HepG2 (cell line): Measurements from ENCODE around the gene TSNAXIP1. TPM values are rescaled to one million over a fixed set of nuclear protein-coding genes. Genes with fewer than 3 reads are reported as not detected.

Source experiments
- ATAC-seq: fragments of 200-7000 bp; cut with Tn5 transposase; 3 replicates; pipeline ENCODE4 v1.9.1; 2020; ENCODE audit warnings: mild to moderate bottlenecking, moderate library complexity
- BruUV-seq: library from RNA; stranded (reverse); fragments of 400-500 nt; replicated peaks from 2 replicates; lab custom pipeline; 2021; lab: Mats Ljungman, UMichigan
- CTCF ChIA-PET: fragments of 300-600 bp; formaldehyde crosslinking; extraction: SDS; loops from one replicate; lab custom pipeline; 2021; ENCODE audit warnings: low total read pairs, inconsistent platforms, low intra/inter-chr PET ratio; lab: Yijun Ruan, JAX
- POLR2A ChIA-PET: fragments of 350-600 bp; sonication (Branson Sonifier 250); formaldehyde crosslinking; loops from one replicate; lab custom pipeline; 2020; ENCODE audit warnings: antibody characterized with exemption, inconsistent platforms; lab: Yijun Ruan, JAX
- DNase-seq: peaks from one replicate; pipeline ENCODE4 v3.0.0-alpha.2; 2015; ENCODE audit warnings: low spot score
- FAIRE-seq: peaks from 3 replicates; lab custom pipeline; 2011; peaks lifted over from hg19 to GRCh38; lab: Jason Lieb, UNC
- H2AFZ ChIP-seq: one replicate; pipeline ENCODE4 v1.6.1; 2011; ENCODE audit warnings: low read length, inconsistent platforms
- H3K27ac ChIP-seq: fragments of 300-600 bp; 3 replicates; pipeline ENCODE4 v1.8.0; 2011; ENCODE audit warnings: mixed run types, mild to moderate bottlenecking, mixed read lengths, low read length, inconsistent platforms; ENCODE audit not compliant: insufficient read depth; ENCODE audit errors: extremely low read length
- H3K27me3 ChIP-seq, 2 experiments: fragments of 200-600 bp in 1 of 2; 2 replicates in 1 of 2; 3 replicates in 1 of 2; pipeline versions ENCODE4 v1.6.0 to v1.8.0; 2011; ENCODE audit warnings: low read length in 2 of 2, mild to moderate bottlenecking in 2 of 2, moderate library complexity in 2 of 2, inconsistent platforms in 1 of 2; ENCODE audit not compliant: insufficient read depth in 2 of 2, control insufficient read depth in 1 of 2
- H3K36me3 ChIP-seq, 2 experiments: fragments of 200-600 bp in 1 of 2; replicated peaks in 1 of 2; 2 replicates in 1 of 2; 3 replicates in 1 of 2; pipeline versions ENCODE4 v1.5.1 to v1.8.0; 2011; ENCODE audit warnings: low read length in 2 of 2, inconsistent platforms in 1 of 2; ENCODE audit not compliant: insufficient read depth in 2 of 2, control insufficient read depth in 1 of 2
- H3K4me1 ChIP-seq: 2 replicates; pipeline ENCODE4 v1.5.1; 2012; ENCODE audit warnings: low read length, inconsistent platforms; ENCODE audit not compliant: insufficient read depth
- H3K4me2 ChIP-seq: 2 replicates; pipeline ENCODE4 v1.6.0; 2011; ENCODE audit warnings: low read depth, low read length, inconsistent platforms
- H3K4me3 ChIP-seq, 3 experiments: fragments of 200-600 bp in 1 of 3; sonication (generic), shearing (Covaris generic) in 1 of 3; replicated peaks in 1 of 3; 2 replicates each; pipeline ENCODE4 v1.5.1; 2011 to 2016; ENCODE audit warnings: low read length in 3 of 3, inconsistent platforms in 2 of 3, low read depth in 2 of 3, mild to moderate bottlenecking in 2 of 3, control low read depth in 1 of 3, mixed read lengths in 1 of 3; ENCODE audit not compliant: insufficient read depth in 1 of 3
- H3K79me2 ChIP-seq: one replicate; pipeline ENCODE4 v1.6.1; 2011; ENCODE audit warnings: low read length, inconsistent platforms; ENCODE audit not compliant: insufficient read depth
- H3K9ac ChIP-seq: 2 replicates; pipeline ENCODE4 v1.6.0; 2011; ENCODE audit warnings: mild to moderate bottlenecking, low read depth, low read length, inconsistent platforms; ENCODE audit not compliant: insufficient read depth
- H3K9me3 ChIP-seq: 2 replicates; pipeline ENCODE4 v1.5.1; 2012; ENCODE audit warnings: mild to moderate bottlenecking, low read length
- H4K20me1 ChIP-seq: 2 replicates; pipeline ENCODE4 v1.6.0; 2011; ENCODE audit warnings: inconsistent platforms, mild to moderate bottlenecking, low read length, moderate library complexity; ENCODE audit not compliant: insufficient read depth
- DNMT3B ChIP-seq: conservative IDR thresholded peaks from 2 replicates; pipeline ENCODE4 v1.6.1; 2016; ENCODE audit warnings: missing biosample characterization, control low read depth
- EEA1 ChIP-seq: sonication (generic); formaldehyde crosslinking; IDR thresholded peaks from 2 replicates; pipeline ENCODE4 v1.5.1; 2020; ENCODE audit warnings: mild to moderate bottlenecking, missing genetic modification reagents, borderline replicate concordance
- POLR2A ChIP-seq, 2 experiments: IDR thresholded peaks; 2 replicates each; pipeline ENCODE4 v1.6.1; 2011; ENCODE audit warnings: low read depth in 2 of 2, low read length in 2 of 2, mild to moderate bottlenecking in 1 of 2, moderate library complexity in 1 of 2; ENCODE audit not compliant: insufficient read depth in 1 of 2
- ZNF333 ChIP-seq: sonication (generic); formaldehyde crosslinking; IDR thresholded peaks from 2 replicates; pipeline ENCODE4 v1.4.0; 2020; ENCODE audit warnings: mild to moderate bottlenecking, missing genetic modification reagents, borderline replicate concordance
- ZNF33A ChIP-seq: sonication (generic); formaldehyde crosslinking; IDR thresholded peaks from 2 replicates; pipeline ENCODE4 v1.5.1; 2020; ENCODE audit warnings: missing genetic modification reagents, mild to moderate bottlenecking, moderate library complexity, borderline replicate concordance
- ZNF44 ChIP-seq: sonication (generic); formaldehyde crosslinking; IDR thresholded peaks from 2 replicates; pipeline ENCODE4 v1.5.1; 2020; ENCODE audit warnings: mild to moderate bottlenecking, missing genetic modification reagents
- ZNF619 ChIP-seq: sonication (generic); formaldehyde crosslinking; IDR thresholded peaks from 2 replicates; pipeline ENCODE4 v1.4.0; 2020; ENCODE audit warnings: mild to moderate bottlenecking, missing genetic modification reagents
- ZNF891 ChIP-seq: sonication (generic); formaldehyde crosslinking; IDR thresholded peaks from 2 replicates; pipeline ENCODE4 v1.5.0; 2020; ENCODE audit warnings: mild to moderate bottlenecking, missing genetic modification reagents
- WGBS: methylation state at CpG from one replicate; pipeline ENCODE4 v1.1.6; 2017; ENCODE audit warnings: low lambda C conversion rate; 5-methylcytosine and 5-hydroxymethylcytosine counted together
- in situ Hi-C: cut with HindIII; loops from 2 replicates; pipeline ENCODE4 v1.10.0; 2017; ENCODE audit warnings: low pct_unique_long_range_greater_than_20kb; ENCODE audit not compliant: extremely low pct_ligation_motif_present
- intact Hi-C: fragments of 100-400 bp; cut with micrococcal nuclease; formaldehyde crosslinking; loops from one replicate; pipeline ENCODE4 v1.10.0; 2022; ENCODE audit not compliant: unreplicated experiment
- polyA plus RNA-seq, 8 experiments: library from polyadenylated mRNA; depleted of rRNA in 3 of 8; stranded (reverse) in 7 of 8; unstranded in 1 of 8; fragments of >200 nt; fragmentation: Illumina TruSeq in 4 of 8; extraction: Trizol in 4 of 8; gene quantifications; 2 replicates each; pipeline versions ENCODE4 v1.2.1 to v1.2.3, GENCODE V29; 2011 to 2016; ENCODE audit warnings: low read depth in 4 of 8, missing spikeins in 1 of 8, mixed read lengths in 1 of 8; ENCODE audit not compliant: insufficient read depth in 1 of 8
- total RNA-seq, 5 experiments: library from RNA; depleted of rRNA; stranded (reverse); fragments of >200 nt; fragmentation: Illumina TruSeq; extraction: Trizol; gene quantifications; 2 replicates each; pipeline ENCODE4 v1.2.3, GENCODE V29; 2016; ENCODE audit warnings: low read depth in 1 of 5
- TF ChIP-seq, protein P1 (sequence below): sonication (generic); formaldehyde crosslinking; IDR thresholded peaks from 2 replicates; pipeline ENCODE4 v1.5.0; 2020; ENCODE audit warnings: mild to moderate bottlenecking, missing genetic modification reagents, borderline replicate concordance
- TF ChIP-seq, protein P2 (sequence below): sonication (generic); formaldehyde crosslinking; IDR thresholded peaks from 2 replicates; pipeline ENCODE4 v1.4.0; 2020; ENCODE audit warnings: missing genetic modification reagents
- TF ChIP-seq, protein P3 (sequence below): sonication (generic); formaldehyde crosslinking; IDR thresholded peaks from 2 replicates; pipeline ENCODE4 v1.8.1; 2023; ENCODE audit warnings: mild to moderate bottlenecking, missing genetic modification reagents
- TF ChIP-seq, protein P4 (sequence below): IDR thresholded peaks from 2 replicates; pipeline ENCODE4 v1.6.1; 2016; ENCODE audit warnings: mild to moderate bottlenecking

TSNAXIP1 gene
- total and polyA plus RNA-seq, 2 of the 13 experiments (the other 11 are each of a cell fraction or from before 2014, with no cell fraction given): 0.37 to 0.86 TPM

DNA sequence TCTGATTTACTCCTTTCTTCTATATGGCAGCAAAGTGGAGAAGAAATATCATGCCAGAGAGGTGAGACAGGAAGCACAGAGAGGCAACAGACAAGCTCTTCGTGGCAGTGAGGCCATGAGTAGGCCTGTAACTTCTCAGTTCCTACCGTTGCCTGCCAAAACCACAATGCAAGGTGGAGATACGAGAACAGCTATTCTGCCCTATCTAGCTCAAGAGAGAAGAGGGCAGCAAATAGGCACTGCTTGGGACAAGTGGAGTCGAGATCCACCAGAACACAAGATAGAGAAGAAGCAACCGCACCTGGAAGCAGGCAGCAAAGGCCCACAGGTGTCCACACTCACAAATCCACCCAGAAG lies 25.1 kb upstream of the TSNAXIP1 start (continued):
- TF ChIP-seq, protein P1, sequence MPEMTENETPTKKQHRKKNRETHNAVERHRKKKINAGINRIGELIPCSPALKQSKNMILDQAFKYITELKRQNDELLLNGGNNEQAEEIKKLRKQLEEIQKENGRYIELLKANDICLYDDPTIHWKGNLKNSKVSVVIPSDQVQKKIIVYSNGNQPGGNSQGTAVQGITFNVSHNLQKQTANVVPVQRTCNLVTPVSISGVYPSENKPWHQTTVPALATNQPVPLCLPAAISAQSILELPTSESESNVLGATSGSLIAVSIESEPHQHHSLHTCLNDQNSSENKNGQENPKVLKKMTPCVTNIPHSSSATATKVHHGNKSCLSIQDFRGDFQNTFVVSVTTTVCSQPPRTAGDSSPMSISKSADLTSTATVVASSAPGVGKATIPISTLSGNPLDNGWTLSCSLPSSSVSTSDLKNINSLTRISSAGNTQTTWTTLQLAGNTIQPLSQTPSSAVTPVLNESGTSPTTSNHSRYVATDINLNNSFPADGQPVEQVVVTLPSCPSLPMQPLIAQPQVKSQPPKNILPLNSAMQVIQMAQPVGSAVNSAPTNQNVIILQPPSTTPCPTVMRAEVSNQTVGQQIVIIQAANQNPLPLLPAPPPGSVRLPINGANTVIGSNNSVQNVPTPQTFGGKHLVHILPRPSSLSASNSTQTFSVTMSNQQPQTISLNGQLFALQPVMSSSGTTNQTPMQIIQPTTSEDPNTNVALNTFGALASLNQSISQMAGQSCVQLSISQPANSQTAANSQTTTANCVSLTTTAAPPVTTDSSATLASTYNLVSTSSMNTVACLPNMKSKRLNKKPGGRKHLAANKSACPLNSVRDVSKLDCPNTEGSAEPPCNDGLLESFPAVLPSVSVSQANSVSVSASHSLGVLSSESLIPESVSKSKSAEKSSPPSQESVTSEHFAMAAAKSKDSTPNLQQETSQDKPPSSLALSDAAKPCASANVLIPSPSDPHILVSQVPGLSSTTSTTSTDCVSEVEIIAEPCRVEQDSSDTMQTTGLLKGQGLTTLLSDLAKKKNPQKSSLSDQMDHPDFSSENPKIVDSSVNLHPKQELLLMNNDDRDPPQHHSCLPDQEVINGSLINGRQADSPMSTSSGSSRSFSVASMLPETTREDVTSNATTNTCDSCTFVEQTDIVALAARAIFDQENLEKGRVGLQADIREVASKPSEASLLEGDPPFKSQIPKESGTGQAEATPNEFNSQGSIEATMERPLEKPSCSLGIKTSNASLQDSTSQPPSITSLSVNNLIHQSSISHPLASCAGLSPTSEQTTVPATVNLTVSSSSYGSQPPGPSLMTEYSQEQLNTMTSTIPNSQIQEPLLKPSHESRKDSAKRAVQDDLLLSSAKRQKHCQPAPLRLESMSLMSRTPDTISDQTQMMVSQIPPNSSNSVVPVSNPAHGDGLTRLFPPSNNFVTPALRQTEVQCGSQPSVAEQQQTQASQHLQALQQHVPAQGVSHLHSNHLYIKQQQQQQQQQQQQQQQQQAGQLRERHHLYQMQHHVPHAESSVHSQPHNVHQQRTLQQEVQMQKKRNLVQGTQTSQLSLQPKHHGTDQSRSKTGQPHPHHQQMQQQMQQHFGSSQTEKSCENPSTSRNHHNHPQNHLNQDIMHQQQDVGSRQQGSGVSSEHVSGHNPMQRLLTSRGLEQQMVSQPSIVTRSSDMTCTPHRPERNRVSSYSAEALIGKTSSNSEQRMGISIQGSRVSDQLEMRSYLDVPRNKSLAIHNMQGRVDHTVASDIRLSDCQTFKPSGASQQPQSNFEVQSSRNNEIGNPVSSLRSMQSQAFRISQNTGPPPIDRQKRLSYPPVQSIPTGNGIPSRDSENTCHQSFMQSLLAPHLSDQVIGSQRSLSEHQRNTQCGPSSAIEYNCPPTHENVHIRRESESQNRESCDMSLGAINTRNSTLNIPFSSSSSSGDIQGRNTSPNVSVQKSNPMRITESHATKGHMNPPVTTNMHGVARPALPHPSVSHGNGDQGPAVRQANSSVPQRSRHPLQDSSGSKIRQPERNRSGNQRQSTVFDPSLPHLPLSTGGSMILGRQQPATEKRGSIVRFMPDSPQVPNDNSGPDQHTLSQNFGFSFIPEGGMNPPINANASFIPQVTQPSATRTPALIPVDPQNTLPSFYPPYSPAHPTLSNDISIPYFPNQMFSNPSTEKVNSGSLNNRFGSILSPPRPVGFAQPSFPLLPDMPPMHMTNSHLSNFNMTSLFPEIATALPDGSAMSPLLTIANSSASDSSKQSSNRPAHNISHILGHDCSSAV (CRISPR knock-in tag): no peak
- no peak for TF ChIP-seq EEA1 (CRISPR knock-in tag)

DNA sequence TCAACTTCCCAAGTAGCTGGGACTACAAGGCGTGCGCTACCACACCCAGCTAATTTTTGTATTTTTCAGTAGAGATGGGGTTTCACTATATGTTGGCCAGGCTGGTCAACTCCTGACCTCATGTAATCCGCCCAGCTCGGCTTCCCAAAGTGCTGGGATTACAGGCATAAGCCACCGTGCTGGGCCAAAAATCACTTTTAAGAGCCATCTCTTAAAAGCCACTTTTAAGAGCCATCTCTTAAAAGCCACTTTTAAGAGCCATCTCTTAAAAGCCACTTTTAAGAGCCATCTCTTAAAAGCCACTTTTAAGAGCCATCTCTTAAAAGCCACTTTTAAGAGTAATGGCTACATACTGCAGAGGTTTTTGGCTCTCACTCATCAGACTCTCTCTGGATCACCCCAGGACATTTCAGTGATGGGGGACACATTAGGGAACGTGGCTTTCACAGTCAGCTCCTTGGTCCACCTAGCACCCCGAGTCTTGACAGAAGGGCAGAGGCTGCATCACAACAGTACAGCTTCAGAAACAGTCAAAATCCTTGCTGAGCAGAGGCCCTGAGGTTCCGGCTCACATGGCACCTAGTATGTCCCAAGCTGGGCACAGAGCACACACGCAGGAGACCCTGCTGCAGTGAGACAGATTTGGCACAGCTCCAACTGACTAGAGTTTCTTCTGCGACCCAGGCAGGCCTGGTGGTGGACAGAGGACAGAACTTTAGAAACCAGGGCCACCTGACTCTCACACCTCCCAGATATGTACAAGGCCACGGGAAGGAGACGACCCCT lies 23.9 kb upstream of the TSNAXIP1 start:
- H3K27me3 ChIP-seq: no peaks in the 10 kb centered on the region
- 98% methylated on average over 9 of the region's 12 CpGs for WGBS
- intact Hi-C loops: no loop called here
- no peak for DNase-seq
- no peak overlapping the region for H3K4me2 ChIP-seq
- ChIA-PET POLR2A (no interaction called here), CTCF (no interaction called here)
- in situ Hi-C loops: no loop called here
- H2AFZ ChIP-seq: no peak overlapping the region
- H3K27ac ChIP-seq: no peak overlapping the region
- H3K9me3 ChIP-seq: no peaks in the 10 kb centered on the region
- FAIRE-seq: no peak
- peaks cover 22% of the 10 kb centered on the region for H3K79me2 ChIP-seq
- no TSS peak for BruUV-seq
- no peak for ATAC-seq
- no peak overlapping the region for H3K9ac ChIP-seq
- H3K4me1 ChIP-seq: peaks cover 21% of the 10 kb centered on the region
- H4K20me1 ChIP-seq: peaks cover 3% of the 10 kb centered on the region; the same call in 1 of the 2 replicates
- H3K4me3 ChIP-seq: no peak overlapping the region
- H3K36me3 ChIP-seq: peaks cover 5 to 20% of the 10 kb centered on the region in 2 experiments; a peak in 4 of 5 replicates
- TF ChIP-seq ZNF333 (CRISPR knock-in tag): no peak
- no peak for TF ChIP-seq ZNF619
- no peak for TF ChIP-seq ZNF44 (CRISPR knock-in tag)
- no peak for TF ChIP-seq POLR2A (IDR thresholded peaks at IDR 0.05; ENCODE audit: insufficient read depth in 1 of 2, low read depth in 2 of 2, low read length in 2 of 2)
- TF ChIP-seq, protein P2, sequence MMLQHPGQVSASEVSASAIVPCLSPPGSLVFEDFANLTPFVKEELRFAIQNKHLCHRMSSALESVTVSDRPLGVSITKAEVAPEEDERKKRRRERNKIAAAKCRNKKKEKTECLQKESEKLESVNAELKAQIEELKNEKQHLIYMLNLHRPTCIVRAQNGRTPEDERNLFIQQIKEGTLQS (CRISPR knock-in tag): no peak
- TF ChIP-seq, protein P3, sequence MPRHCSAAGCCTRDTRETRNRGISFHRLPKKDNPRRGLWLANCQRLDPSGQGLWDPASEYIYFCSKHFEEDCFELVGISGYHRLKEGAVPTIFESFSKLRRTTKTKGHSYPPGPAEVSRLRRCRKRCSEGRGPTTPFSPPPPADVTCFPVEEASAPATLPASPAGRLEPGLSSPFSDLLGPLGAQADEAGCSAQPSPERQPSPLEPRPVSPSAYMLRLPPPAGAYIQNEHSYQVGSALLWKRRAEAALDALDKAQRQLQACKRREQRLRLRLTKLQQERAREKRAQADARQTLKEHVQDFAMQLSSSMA (CRISPR knock-in tag): no peak
- TF ChIP-seq ZNF891 (CRISPR knock-in tag): no peak
- TF ChIP-seq ZNF33A (CRISPR knock-in tag): no peak
- TF ChIP-seq, protein P4, sequence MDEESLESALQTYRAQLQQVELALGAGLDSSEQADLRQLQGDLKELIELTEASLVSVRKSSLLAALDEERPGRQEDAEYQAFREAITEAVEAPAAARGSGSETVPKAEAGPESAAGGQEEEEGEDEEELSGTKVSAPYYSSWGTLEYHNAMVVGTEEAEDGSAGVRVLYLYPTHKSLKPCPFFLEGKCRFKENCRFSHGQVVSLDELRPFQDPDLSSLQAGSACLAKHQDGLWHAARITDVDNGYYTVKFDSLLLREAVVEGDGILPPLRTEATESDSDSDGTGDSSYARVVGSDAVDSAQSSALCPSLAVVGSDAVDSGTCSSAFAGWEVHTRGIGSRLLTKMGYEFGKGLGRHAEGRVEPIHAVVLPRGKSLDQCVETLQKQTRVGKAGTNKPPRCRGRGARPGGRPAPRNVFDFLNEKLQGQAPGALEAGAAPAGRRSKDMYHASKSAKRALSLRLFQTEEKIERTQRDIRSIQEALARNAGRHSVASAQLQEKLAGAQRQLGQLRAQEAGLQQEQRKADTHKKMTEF: no peak
- no peak for TF ChIP-seq DNMT3B (CRISPR knock-in tag)
